Measurements from ENCODE around the gene ATP9B.

The ATP9B gene

DNA sequence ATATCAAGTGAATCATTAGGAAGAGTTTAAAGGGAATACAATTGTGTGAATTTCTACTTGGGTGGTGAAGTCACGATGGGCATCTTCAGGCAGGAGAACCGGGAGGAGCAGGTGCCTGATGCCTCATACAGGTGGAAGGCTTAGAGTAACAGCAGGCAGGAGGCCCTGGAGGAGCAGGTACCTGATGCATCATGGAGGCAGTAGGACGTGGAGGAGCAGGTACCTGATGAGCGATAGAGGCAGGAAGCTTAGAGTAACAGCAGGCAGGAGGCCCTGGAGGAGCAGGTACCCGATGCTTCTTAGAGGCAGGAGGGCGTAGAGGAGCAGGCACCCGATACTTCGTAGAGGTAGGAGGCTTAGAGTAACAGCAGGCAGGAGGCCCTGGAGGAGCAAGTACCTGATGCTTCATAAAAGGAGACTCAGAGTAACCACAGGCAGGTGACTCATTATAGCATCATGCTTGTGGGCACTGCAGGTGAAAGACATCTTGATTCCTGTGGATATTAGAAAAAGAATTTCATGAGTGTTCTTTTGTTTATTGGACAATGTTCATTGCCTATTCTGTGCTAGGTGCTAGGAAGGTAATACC lies 133.9 kb downstream of the ATP9B start:
- peaks cover 0 to 13% of the 10 kb centered on the region in 2 donors for H3K36me3 ChIP-seq (ENCODE audit: control insufficient read depth in 1 of 2, insufficient read depth in 2 of 2, low read length in 2 of 2)
- H3K9ac ChIP-seq (ENCODE audit: low read depth in 1 of 2, low read length in 2 of 2): no peak overlapping the region
- H3K9me3 ChIP-seq (ENCODE audit: control insufficient read depth in 1 of 2, low read length in 2 of 2): no peaks in the 10 kb centered on the region
- no peaks in the 10 kb centered on the region for H3K27me3 ChIP-seq (ENCODE audit: control insufficient read depth in 1 of 2, insufficient read depth in 2 of 2, low read length in 2 of 2)
- H3K27ac ChIP-seq (ENCODE audit: low read depth, low read length): no peak overlapping the region
- H3K4me3 ChIP-seq (ENCODE audit: low read depth in 1 of 2, low read length in 2 of 2): no peak overlapping the region
- H3K4me1 ChIP-seq (ENCODE audit: control insufficient read depth in 1 of 2, insufficient read depth in 2 of 2, low read length in 2 of 2): no peaks in the 10 kb centered on the region

- Histone ChIP-seq H3K4me3 (ENCODE audit: low read depth in 1 of 2, low read length in 2 of 2) (no peak overlapping the region), H3K9ac (ENCODE audit: low read depth in 1 of 2, low read length in 2 of 2) (no peak overlapping the region), H3K36me3 (ENCODE audit: control insufficient read depth in 1 of 2, insufficient read depth in 2 of 2, low read length in 2 of 2) (peaks cover 0 to 10% of the 10 kb centered on the region in 2 donors), H3K27ac (ENCODE audit: low read depth, low read length) (no peak overlapping the region), H3K4me1 (ENCODE audit: control insufficient read depth in 1 of 2, insufficient read depth in 2 of 2, low read length in 2 of 2) (no peaks in the 10 kb centered on the region), H3K9me3 (ENCODE audit: control insufficient read depth in 1 of 2, low read length in 2 of 2) (no peaks in the 10 kb centered on the region), H3K27me3 (ENCODE audit: control insufficient read depth in 1 of 2, insufficient read depth in 2 of 2, low read length in 2 of 2) (no peaks in the 10 kb centered on the region)
Observed at GRCh38 chr18:79204889-79205807, 136.0 kb downstream of the ATP9B start.

- H3K9me3 ChIP-seq (ENCODE audit: control insufficient read depth in 1 of 2, low read length in 2 of 2): no peaks in the 10 kb centered on the region
- no peak overlapping the region for H3K27ac ChIP-seq (ENCODE audit: low read depth, low read length)
- H3K36me3 ChIP-seq (ENCODE audit: control insufficient read depth in 1 of 2, insufficient read depth in 2 of 2, low read length in 2 of 2): peaks cover 0 to 10% of the 10 kb centered on the region in 2 donors
- no peaks in the 10 kb centered on the region for H3K4me1 ChIP-seq (ENCODE audit: control insufficient read depth in 1 of 2, insufficient read depth in 2 of 2, low read length in 2 of 2)
- H3K27me3 ChIP-seq (ENCODE audit: control insufficient read depth in 1 of 2, insufficient read depth in 2 of 2, low read length in 2 of 2): no peaks in the 10 kb centered on the region
- H3K4me3 ChIP-seq (ENCODE audit: low read depth in 1 of 2, low read length in 2 of 2): no peak overlapping the region
- H3K9ac ChIP-seq (ENCODE audit: low read depth in 1 of 2, low read length in 2 of 2): no peak overlapping the region
Observed at GRCh38 chr18:79206444-79206843, 137.2 kb downstream of the ATP9B start.

- Histone ChIP-seq H3K27ac (ENCODE audit: low read depth, low read length) (no peak overlapping the region), H3K4me1 (ENCODE audit: control insufficient read depth in 1 of 2, insufficient read depth in 2 of 2, low read length in 2 of 2) (no peaks in the 10 kb centered on the region), H3K9ac (ENCODE audit: low read depth in 1 of 2, low read length in 2 of 2) (no peak overlapping the region), H3K4me3 (ENCODE audit: low read depth in 1 of 2, low read length in 2 of 2) (no peak overlapping the region), H3K27me3 (ENCODE audit: control insufficient read depth in 1 of 2, insufficient read depth in 2 of 2, low read length in 2 of 2) (no peaks in the 10 kb centered on the region), H3K36me3 (ENCODE audit: control insufficient read depth in 1 of 2, insufficient read depth in 2 of 2, low read length in 2 of 2) (peaks cover 0 to 10% of the 10 kb centered on the region in 2 donors), H3K9me3 (ENCODE audit: control insufficient read depth in 1 of 2, low read length in 2 of 2) (no peaks in the 10 kb centered on the region)
Observed at GRCh38 chr18:79208906-79209305, 139.7 kb downstream of the ATP9B start.

DNA sequence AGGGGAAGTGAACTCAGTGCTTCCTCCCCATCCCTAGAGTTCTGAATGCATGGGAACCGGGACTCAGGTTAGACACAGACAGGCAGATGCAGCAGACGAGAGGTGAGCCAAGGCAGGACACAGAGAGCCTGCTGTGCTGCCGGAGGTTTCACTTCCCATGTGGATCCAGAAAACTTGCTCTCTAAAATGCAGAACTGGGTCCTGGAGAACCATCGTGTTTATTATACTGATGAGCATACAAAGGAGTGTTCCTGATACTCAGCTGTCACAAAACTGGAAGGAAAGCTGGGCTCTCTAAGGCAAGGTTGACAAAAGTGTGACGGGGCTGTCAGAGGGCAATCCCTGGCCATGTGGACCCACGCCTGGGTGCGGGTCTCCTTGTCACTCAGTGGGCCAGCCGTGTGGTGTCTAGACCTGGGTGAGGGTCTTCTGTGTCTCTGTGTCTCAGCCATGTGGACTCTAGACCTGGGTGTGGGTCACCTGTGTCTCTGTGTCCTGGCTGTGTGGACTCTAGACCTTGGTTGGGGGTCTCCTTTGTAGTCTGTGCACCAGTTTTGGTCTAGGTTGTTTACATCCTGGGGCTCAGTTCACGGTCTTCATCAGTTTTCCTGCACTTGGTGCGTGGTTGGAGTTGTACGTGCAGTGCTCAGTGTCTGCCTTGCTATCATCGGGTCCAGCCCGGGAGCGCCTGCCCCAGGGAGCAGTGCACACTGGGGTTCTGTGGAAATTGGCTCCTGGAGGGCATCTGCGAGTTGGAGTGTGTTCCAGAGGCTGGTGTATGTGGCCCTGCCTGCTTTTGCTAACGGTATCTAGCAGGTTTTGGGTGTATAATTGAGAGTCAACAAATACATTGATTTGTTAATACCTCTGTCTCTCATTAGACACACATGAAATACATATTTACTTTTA lies 141.1 kb downstream of the ATP9B start:
- H3K36me3 ChIP-seq (ENCODE audit: control insufficient read depth in 1 of 2, insufficient read depth in 2 of 2, low read length in 2 of 2): peaks cover 0 to 10% of the 10 kb centered on the region in 2 donors
- H3K4me1 ChIP-seq (ENCODE audit: control insufficient read depth in 1 of 2, insufficient read depth in 2 of 2, low read length in 2 of 2): no peaks in the 10 kb centered on the region
- no peak overlapping the region for H3K9ac ChIP-seq (ENCODE audit: low read depth in 1 of 2, low read length in 2 of 2)
- no peaks in the 10 kb centered on the region for H3K27me3 ChIP-seq (ENCODE audit: control insufficient read depth in 1 of 2, insufficient read depth in 2 of 2, low read length in 2 of 2)
- no peak overlapping the region for H3K27ac ChIP-seq (ENCODE audit: low read depth, low read length)
- H3K9me3 ChIP-seq (ENCODE audit: control insufficient read depth in 1 of 2, low read length in 2 of 2): no peaks in the 10 kb centered on the region
- no peak overlapping the region for H3K4me3 ChIP-seq (ENCODE audit: low read depth in 1 of 2, low read length in 2 of 2)

- Histone ChIP-seq H3K27me3 (ENCODE audit: control insufficient read depth in 1 of 2, insufficient read depth in 2 of 2, low read length in 2 of 2) (no peaks in the 10 kb centered on the region), H3K9me3 (ENCODE audit: control insufficient read depth in 1 of 2, low read length in 2 of 2) (no peaks in the 10 kb centered on the region), H3K27ac (ENCODE audit: low read depth, low read length) (no peak overlapping the region), H3K4me1 (ENCODE audit: control insufficient read depth in 1 of 2, insufficient read depth in 2 of 2, low read length in 2 of 2) (no peaks in the 10 kb centered on the region), H3K9ac (ENCODE audit: low read depth in 1 of 2, low read length in 2 of 2) (no peak overlapping the region), H3K36me3 (ENCODE audit: control insufficient read depth in 1 of 2, insufficient read depth in 2 of 2, low read length in 2 of 2) (peaks cover 0 to 10% of the 10 kb centered on the region in 2 donors), H3K4me3 (ENCODE audit: low read depth in 1 of 2, low read length in 2 of 2) (no peak overlapping the region)
Observed at GRCh38 chr18:79211844-79212243, 142.7 kb downstream of the ATP9B start.

DNA sequence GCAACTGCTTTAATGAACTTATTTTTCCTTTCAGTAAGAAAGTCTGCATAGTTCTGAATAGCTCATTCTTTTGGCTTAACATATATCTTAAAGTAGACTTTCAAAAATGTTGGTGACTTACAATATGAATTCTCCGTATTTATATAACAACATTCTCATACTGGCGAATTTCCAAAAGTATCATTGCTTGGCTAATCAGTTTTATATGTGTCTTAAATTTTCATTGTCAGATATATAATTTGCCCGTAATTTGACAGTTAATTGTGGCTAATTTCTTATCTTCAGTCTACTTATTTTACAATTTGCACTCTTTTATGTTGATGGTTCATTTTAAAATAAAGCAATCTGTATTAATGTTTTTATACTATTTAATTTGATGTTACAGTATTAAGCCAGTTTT lies 144.9 kb downstream of the ATP9B start:
- H3K4me1 ChIP-seq (ENCODE audit: control insufficient read depth in 1 of 2, insufficient read depth in 2 of 2, low read length in 2 of 2): no peaks in the 10 kb centered on the region
- H3K9me3 ChIP-seq (ENCODE audit: control insufficient read depth in 1 of 2, low read length in 2 of 2): no peaks in the 10 kb centered on the region

GRCh38 chr18:79216176-79216575 lies 147.0 kb downstream of the ATP9B start:
- H3K9ac ChIP-seq (ENCODE audit: low read depth in 1 of 2, low read length in 2 of 2): no peak overlapping the region
- no peaks in the 10 kb centered on the region for H3K27me3 ChIP-seq (ENCODE audit: control insufficient read depth in 1 of 2, insufficient read depth in 2 of 2, low read length in 2 of 2)
- H3K4me3 ChIP-seq (ENCODE audit: low read depth in 1 of 2, low read length in 2 of 2): no peak overlapping the region
- H3K9me3 ChIP-seq (ENCODE audit: control insufficient read depth in 1 of 2, low read length in 2 of 2): no peaks in the 10 kb centered on the region
- H3K4me1 ChIP-seq (ENCODE audit: control insufficient read depth in 1 of 2, insufficient read depth in 2 of 2, low read length in 2 of 2): no peaks in the 10 kb centered on the region
- peaks cover 0 to 2% of the 10 kb centered on the region in 2 donors for H3K36me3 ChIP-seq (ENCODE audit: control insufficient read depth in 1 of 2, insufficient read depth in 2 of 2, low read length in 2 of 2)
- H3K27ac ChIP-seq (ENCODE audit: low read depth, low read length): no peak overlapping the region

More for the DNA sequence above, 144.9 kb downstream of the ATP9B start:
- Histone ChIP-seq H3K4me3 (ENCODE audit: low read depth in 1 of 2, low read length in 2 of 2) (no peak overlapping the region), H3K9ac (ENCODE audit: low read depth in 1 of 2, low read length in 2 of 2) (no peak overlapping the region), H3K27ac (ENCODE audit: low read depth, low read length) (no peak overlapping the region), H3K36me3 (ENCODE audit: control insufficient read depth in 1 of 2, insufficient read depth in 2 of 2, low read length in 2 of 2) (peaks cover 0 to 2% of the 10 kb centered on the region in 2 donors), H3K27me3 (ENCODE audit: control insufficient read depth in 1 of 2, insufficient read depth in 2 of 2, low read length in 2 of 2) (no peaks in the 10 kb centered on the region)

DNA sequence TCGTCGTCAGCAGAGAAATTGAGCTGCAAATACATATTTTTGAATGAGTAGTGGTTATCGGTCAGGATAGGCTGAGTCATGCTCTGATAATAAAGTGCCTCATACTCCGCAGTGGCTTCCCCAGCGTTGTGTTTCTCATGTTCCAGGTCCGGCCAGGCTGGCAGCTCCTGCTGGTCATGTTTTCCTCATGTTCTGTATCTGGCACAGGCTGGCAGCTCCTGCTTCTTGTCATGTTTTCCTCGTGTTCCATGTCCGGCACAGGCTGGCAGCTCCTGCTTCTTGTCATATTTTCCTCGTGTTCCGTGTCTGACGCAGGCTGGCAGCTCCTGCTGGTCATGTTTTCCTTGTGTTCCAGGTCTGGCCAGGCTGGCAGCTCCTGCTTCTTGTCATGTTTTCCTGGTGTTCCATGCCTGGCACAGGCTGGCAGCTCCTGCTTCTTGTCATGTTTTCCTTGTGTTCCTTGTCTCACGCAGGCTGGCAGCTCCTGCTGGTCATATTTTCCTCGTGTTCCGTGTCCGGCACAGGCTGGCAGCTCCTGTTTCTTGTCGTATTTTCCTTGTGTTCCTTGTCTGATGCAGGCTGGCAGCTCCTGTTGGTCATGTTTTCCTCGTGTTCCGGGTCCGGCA lies 148.9 kb downstream of the ATP9B start:
- Histone ChIP-seq H3K4me1 (ENCODE audit: control insufficient read depth in 1 of 2, insufficient read depth in 2 of 2, low read length in 2 of 2) (no peaks in the 10 kb centered on the region), H3K27ac (ENCODE audit: low read depth, low read length) (no peak overlapping the region), H3K27me3 (ENCODE audit: control insufficient read depth in 1 of 2, insufficient read depth in 2 of 2, low read length in 2 of 2) (no peaks in the 10 kb centered on the region), H3K4me3 (ENCODE audit: low read depth in 1 of 2, low read length in 2 of 2) (no peak overlapping the region), H3K9me3 (ENCODE audit: control insufficient read depth in 1 of 2, low read length in 2 of 2) (no peaks in the 10 kb centered on the region), H3K9ac (ENCODE audit: low read depth in 1 of 2, low read length in 2 of 2) (no peak overlapping the region), H3K36me3 (ENCODE audit: control insufficient read depth in 1 of 2, insufficient read depth in 2 of 2, low read length in 2 of 2) (peaks cover 0 to 2% of the 10 kb centered on the region in 2 donors)
